GM19468 (cell line): Measurements from ENCODE around the gene RHOD.

ENCODE experiments used
- ATAC-seq: cut with Tn5 transposase; IDR thresholded peaks from one replicate; pipeline ENCODE4 v1.9.1; 2021; ENCODE audit warnings: mild to moderate bottlenecking, moderate library complexity, moderate number of reproducible peaks; ENCODE audit not compliant: unreplicated experiment; ENCODE audit errors: extremely low read depth

The RHOD gene

GRCh38 chr11:67111261-67111660, 54.6 kb downstream of the RHOD start:
- no peak for ATAC-seq

DNA sequence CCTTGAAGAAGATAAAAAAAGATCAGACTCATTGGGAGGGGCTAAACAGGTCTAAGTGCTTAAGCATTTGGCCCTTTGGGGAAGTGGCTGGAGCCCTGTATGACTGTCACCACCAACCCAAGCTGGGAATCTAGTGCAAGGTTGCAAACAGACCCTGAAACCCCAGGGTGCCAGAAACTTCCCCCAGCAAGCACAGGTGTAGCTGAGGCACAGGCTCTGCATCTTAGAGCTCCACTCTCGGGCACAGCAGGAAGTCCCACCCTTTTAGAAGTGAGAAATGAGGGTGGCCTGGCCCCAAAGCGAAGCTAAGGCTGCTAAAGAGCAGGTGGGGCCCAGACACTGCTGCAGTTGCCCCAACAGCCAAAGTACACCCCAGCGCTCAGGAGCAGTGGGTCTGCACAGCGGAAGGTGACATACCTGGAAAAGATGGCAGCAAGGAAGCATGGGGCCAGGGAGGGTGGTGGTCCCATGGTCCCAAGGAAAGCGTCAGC, 56.6 kb downstream of the RHOD start:
- peak; percentile 64 for ATAC-seq

DNA sequence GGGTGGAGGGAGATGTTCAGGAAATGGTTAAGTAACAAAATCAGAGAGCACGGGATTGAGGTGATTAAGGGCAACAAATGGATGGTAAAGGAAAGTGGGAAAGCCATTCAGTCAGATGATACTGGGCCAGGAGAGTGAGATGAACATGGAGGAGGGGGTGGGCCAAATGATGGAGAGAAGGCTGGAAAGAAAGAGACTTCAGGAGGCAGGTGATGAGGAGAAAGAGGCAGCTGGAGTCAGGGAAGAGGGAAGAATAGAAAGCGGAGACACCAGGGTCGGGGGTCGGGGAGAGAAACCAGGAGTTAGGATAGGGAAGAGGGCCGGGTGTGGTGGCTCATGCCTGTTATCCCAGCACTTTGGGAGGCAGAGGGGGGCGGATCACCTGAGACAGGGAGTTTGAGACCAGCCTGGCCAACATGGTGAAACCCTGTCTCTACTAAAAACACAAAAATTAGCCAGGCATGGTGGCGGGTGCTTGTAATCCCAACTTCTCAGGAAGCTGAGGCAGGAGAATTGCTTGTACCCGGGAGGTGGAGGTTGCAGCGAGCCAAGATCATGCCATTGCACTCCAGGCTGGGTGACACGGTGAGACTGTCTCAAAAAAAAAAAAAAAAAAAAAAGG, 57.7 kb downstream of the RHOD start:
- no peak for ATAC-seq

- ATAC-seq = no peak
Observed at GRCh38 chr11:67116758-67117105, 60.1 kb downstream of the RHOD start.

GRCh38 chr11:67117176-67117575, 60.5 kb downstream of the RHOD start:
- ATAC-seq = no peak

GRCh38 chr11:67117672-67118180, 61.1 kb downstream of the RHOD start:
- no peak for ATAC-seq

DNA sequence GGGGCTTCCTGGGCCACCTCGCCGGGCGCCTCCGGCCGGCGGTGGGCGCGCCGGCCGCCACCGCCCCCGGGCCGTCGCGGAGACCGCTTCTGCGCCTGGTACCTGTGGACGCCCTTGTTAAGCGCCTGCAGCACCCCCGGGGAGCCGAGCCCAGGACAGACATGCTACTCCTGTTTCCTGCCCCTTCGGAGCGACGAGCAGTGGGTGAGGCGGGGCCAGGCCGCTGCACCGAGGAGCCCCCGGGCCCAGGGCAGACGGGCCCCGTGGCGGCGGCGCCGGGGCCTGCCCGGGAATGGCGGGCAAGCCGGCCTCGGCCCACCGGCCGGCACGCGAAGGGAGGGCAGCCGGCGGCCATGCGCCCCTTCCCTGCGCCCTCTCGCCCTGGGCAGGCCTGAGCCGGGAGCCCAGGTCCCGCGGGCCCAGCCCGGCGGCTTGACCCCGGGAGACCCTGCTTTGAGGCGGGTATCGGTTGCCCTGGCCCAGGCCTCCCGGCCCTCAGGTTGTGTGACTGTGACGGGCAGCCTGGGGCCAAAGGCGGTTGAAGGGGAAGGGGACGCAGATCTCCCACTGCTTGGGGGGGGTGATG, 61.6 kb downstream of the RHOD start:
- ATAC-seq = no peak

DNA sequence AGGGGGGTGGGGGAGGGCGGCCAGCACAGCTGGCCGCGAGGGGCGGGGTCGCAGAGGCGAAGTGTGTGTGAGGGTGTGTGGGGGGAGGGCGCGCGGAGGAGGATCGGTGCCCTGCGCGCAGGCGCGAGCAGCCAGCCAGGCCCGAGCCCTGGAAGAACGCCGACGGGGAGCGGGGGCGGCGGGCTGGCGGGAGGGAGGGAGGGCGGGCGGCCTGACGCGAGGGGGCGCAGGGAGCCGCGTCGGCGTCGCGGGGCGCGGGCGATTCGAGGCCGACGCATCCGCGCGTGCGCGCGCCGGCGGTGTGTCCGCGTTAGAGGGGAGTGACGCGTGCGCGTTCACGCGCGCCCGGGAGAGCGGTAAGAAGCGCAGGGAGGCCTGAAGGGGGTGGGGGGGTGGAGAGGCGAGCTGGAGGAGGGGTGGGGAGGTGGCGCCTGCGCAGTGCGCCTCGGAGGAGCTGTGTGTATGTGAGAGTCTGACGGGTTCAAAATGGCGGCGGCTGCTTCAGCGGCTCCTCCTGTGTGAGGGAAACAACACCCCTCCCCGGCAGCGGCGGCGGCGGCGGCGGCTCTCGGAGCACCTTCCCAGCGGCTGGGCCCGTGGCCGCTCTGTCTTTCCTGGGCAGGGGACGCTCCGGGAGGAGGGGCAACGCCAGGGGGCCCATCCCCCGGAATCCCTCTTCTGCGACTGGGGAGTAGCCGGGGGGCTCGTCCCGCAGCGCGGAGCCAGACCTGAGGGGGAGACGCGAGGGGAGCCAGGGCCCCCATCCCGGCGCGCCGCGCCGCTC, 62.3 kb downstream of the RHOD start, which contains the start of gene KDM2A:
Gene KDM2A, plus strand, starts transcription at position 463 of the 784 bp plus-strand sequence. CDS start 2,054 bp downstream, outside the sequence.
- peak; percentile 49 for ATAC-seq

GRCh38 chr11:67119585-67120391, 63.1 kb downstream of the RHOD start:
- ATAC-seq = no peak

DNA sequence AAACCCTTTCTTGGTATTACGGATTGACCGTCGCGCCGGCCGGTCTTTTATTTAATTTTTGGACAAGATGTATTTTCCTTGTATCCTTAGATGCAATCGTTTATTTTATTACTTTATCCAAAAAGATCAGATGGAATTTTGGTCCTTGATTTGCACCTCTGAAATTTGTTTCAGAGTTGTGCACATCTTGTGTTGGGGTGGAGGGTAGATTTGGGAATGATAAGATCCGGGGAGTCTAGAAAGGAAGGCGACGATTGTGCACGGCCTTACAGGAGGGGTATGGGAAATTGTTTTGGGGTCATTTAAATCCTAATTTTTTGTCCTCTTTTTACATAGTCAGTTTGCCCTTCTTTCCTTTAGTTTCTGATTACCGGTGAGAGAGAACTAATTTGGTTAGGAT, 63.8 kb downstream of the RHOD start:
- ATAC-seq = no peak

DNA sequence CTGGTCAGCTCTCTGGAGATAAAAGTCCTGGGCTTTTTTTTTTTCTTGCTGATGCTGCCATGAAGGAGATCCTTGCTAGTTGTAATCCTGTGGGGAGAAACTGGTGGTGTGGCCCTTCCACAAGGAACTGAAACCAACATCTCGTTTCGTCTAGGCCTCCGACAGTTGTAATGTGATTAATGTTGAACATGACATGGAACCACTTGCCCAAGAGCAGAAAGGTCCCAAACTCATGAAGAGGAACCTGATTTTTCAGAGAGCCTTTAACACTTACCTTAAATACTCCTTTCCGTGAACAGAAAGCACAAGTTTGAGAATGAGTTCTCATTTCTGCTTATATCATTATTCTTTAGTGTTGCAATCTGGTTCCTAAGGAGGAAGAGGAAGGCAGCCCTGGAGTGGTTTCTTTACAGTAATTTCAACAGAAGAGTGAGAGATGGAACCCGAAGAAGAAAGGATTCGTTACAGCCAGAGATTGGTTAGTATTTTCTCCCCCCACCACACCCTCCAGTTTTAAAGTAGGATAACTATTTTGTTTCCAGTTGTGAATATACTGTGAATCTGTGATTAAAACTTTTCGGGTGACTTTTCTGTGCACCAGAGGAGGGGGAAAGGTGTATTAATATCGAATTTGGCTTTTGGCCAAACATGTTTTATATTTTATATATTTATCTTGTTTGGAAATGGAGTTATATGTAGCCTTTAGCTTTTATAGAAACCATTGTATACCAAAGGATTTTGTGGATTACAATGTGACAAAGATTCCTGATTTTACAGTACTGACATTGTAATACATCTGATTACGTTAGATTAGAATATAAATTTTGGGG, 64.4 kb downstream of the RHOD start:
- no peak for ATAC-seq
